Measurements from ENCODE around the gene TXNDC15. TPM values are rescaled to one million over a fixed set of nuclear protein-coding genes. Genes with fewer than 3 reads are reported as not detected.

The TXNDC15 gene
- polyA plus RNA-seq, 1 donor (not counting 4 experiments of a cell fraction or from before 2014, with no cell fraction given), result 31.4 TPM

DNA sequence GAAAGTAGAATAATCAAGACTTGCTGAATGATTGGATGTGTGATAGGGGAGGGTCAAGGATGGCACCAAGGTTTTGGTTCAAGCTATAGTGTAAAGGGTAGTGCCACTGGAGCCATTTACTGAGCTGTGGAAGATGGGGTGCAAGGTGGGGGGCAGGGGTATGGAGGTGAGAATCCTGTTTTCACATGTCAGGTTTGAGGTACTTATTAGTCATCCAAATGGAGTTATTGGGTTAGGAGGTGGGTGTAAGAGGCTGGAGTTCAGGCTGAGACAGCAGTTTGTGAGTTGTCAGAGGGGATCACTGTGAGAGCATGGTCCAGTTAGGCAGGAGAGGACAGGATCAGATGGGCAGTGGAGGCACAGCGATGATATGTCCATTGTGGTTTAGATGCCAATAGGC is 39.6 kb downstream of the TXNDC15 start:
- Histone ChIP-seq H4K20me1 (ENCODE audit: control insufficient read depth, extremely low read depth, insufficient read depth, low read length) (no peaks in the 10 kb centered on the region), H3K9ac (ENCODE audit: control insufficient read depth, extremely low read depth, insufficient read depth, low read length) (no peak overlapping the region), H3K79me2 (ENCODE audit: control insufficient read depth, insufficient read depth, low read length) (no peaks in the 10 kb centered on the region), H3K4me1 (ENCODE audit: control insufficient read depth, extremely low read depth, insufficient read depth, low read length) (no peaks in the 10 kb centered on the region), H3K27me3 (ENCODE audit: control insufficient read depth, extremely low read depth, insufficient read depth, low read length) (no peaks in the 10 kb centered on the region), H3K9me1 (ENCODE audit: control insufficient read depth, extremely low read depth, insufficient read depth, low read length) (no peaks in the 10 kb centered on the region), H2AFZ (ENCODE audit: control insufficient read depth, low read length) (no peak overlapping the region), H3K4me3 (ENCODE audit: control insufficient read depth in 2 of 3, extremely low read depth in 1 of 3, insufficient read depth in 2 of 3, low read depth in 1 of 3, low read length in 3 of 3) (no peak overlapping the region), H3K27ac (ENCODE audit: control insufficient read depth, insufficient read depth, low read length) (no peak overlapping the region), H3K36me3 (ENCODE audit: control insufficient read depth in 2 of 2, extremely low read depth in 1 of 2, insufficient read depth in 2 of 2, low read length in 2 of 2) (peaks cover 5 to 15% of the 10 kb centered on the region in 2 experiments), H3K9me3 (ENCODE audit: control insufficient read depth, low read depth, low read length) (no peaks in the 10 kb centered on the region), H3K4me2 (ENCODE audit: control insufficient read depth, extremely low read depth, insufficient read depth, low read depth, low read length) (no peak overlapping the region)
- TF ChIP-seq EZH2 (IDR thresholded peaks at IDR 0.05; ENCODE audit: low read length), result no peak
- TF ChIP-seq, protein P1, sequence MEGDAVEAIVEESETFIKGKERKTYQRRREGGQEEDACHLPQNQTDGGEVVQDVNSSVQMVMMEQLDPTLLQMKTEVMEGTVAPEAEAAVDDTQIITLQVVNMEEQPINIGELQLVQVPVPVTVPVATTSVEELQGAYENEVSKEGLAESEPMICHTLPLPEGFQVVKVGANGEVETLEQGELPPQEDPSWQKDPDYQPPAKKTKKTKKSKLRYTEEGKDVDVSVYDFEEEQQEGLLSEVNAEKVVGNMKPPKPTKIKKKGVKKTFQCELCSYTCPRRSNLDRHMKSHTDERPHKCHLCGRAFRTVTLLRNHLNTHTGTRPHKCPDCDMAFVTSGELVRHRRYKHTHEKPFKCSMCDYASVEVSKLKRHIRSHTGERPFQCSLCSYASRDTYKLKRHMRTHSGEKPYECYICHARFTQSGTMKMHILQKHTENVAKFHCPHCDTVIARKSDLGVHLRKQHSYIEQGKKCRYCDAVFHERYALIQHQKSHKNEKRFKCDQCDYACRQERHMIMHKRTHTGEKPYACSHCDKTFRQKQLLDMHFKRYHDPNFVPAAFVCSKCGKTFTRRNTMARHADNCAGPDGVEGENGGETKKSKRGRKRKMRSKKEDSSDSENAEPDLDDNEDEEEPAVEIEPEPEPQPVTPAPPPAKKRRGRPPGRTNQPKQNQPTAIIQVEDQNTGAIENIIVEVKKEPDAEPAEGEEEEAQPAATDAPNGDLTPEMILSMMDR (optimal IDR thresholded peaks at IDR 0.05 in 1 of 3, IDR thresholded peaks at IDR 0.05 in 1 of 3, conservative IDR thresholded peaks at IDR 0.05 in 1 of 3; ENCODE audit: extremely low read depth in 1 of 3, insufficient read depth in 2 of 3, low read length in 3 of 3), result no peak
- FAIRE-seq (no peak), DNase-seq (ENCODE audit: low read depth, low spot score) (no peak)
- dilution Hi-C loops (cut with MboI; ENCODE audit: extremely low pct_ligation_motif_present, low sequenced_read_pairs), result no loop called here

DNA sequence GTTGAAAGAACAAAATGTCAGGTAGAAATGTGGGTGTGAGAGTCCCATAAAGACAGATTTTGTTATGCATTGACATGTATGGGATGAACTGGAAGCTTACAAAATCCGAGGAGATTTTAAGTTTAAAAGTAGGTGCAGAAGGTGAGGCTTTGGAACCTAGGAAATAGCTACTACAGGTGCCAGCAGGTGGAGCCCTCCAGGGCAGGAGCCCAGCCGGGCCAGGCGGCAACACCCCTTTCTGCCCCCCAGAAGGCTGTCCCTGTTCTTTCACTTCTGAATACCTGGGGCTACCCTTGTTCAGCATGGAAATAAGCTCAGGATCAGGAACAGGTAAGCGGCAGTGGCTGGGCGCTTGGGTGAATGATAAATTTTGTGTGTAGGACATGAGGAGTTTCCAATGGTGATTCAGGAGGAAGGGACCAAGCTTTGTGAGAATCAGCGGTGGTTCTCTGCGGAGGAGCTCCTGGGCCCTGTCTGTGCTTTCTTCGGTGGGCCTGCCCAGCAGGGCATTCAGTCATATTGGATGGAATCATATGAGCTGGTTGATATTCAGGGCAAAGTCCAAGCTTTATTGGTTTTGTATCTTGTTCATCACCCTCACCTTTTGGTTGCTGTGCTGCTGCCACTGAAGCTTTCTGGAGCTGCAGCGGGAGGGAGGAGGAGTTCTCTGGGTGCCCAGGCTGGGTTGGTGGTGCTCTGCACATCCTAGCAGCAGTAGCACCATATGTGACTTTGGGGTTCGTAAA is 43.1 kb downstream of the TXNDC15 start:
- Histone ChIP-seq H3K9ac (ENCODE audit: control insufficient read depth, extremely low read depth, insufficient read depth, low read length) (no peak overlapping the region), H3K9me1 (ENCODE audit: control insufficient read depth, extremely low read depth, insufficient read depth, low read length) (no peaks in the 10 kb centered on the region), H4K20me1 (ENCODE audit: control insufficient read depth, extremely low read depth, insufficient read depth, low read length) (no peaks in the 10 kb centered on the region), H3K4me1 (ENCODE audit: control insufficient read depth, extremely low read depth, insufficient read depth, low read length) (no peaks in the 10 kb centered on the region), H3K4me2 (ENCODE audit: control insufficient read depth, extremely low read depth, insufficient read depth, low read depth, low read length) (no peak overlapping the region), H3K79me2 (ENCODE audit: control insufficient read depth, insufficient read depth, low read length) (no peaks in the 10 kb centered on the region), H3K27ac (ENCODE audit: control insufficient read depth, insufficient read depth, low read length) (no peak overlapping the region), H3K9me3 (ENCODE audit: control insufficient read depth, low read depth, low read length) (no peaks in the 10 kb centered on the region), H2AFZ (ENCODE audit: control insufficient read depth, low read length) (no peak overlapping the region), H3K4me3 (ENCODE audit: control insufficient read depth in 2 of 3, extremely low read depth in 1 of 3, insufficient read depth in 2 of 3, low read depth in 1 of 3, low read length in 3 of 3) (no peak overlapping the region), H3K36me3 (ENCODE audit: control insufficient read depth in 2 of 2, extremely low read depth in 1 of 2, insufficient read depth in 2 of 2, low read length in 2 of 2) (peaks cover 7 to 17% of the 10 kb centered on the region in 2 experiments), H3K27me3 (ENCODE audit: control insufficient read depth, extremely low read depth, insufficient read depth, low read length) (no peaks in the 10 kb centered on the region)
- dilution Hi-C loops (cut with MboI; ENCODE audit: extremely low pct_ligation_motif_present, low sequenced_read_pairs), result no loop called here
- DNase-seq (ENCODE audit: low read depth, low spot score) (no peak), FAIRE-seq (no peak)
- TF ChIP-seq EZH2 (IDR thresholded peaks at IDR 0.05; ENCODE audit: low read length), result no peak
- TF ChIP-seq, protein P1 (optimal IDR thresholded peaks at IDR 0.05 in 1 of 3, IDR thresholded peaks at IDR 0.05 in 1 of 3, conservative IDR thresholded peaks at IDR 0.05 in 1 of 3; ENCODE audit: extremely low read depth in 1 of 3, insufficient read depth in 2 of 3, low read length in 3 of 3), result peak; percentile 27 to 62 (median 55)
